GM12878 (cell line): ENCODE measurements around the gene JMJD6. TPM values are rescaled to one million over a fixed set of nuclear protein-coding genes. Genes with fewer than 3 reads are reported as not detected.

Source experiments
- ATAC-seq: fragments of 200-7000 bp; cut with Tn5 transposase; 3 replicates; pipeline ENCODE4 v1.9.1; 2020; ENCODE audit warnings: mild to moderate bottlenecking, moderate library complexity
- BruUV-seq: library from RNA; stranded (reverse); fragments of 400-500 nt; replicated peaks from 2 replicates; lab custom pipeline; 2021; lab: Mats Ljungman, UMichigan
- CTCF ChIA-PET: fragments of 300-600 bp; sonication (Branson Sonifier 250); formaldehyde crosslinking; extraction: SDS; loops from one replicate; lab custom pipeline; 2021; ENCODE audit warnings: inconsistent platforms; lab: Yijun Ruan, JAX
- POLR2A ChIA-PET: fragments of 350-600 bp; formaldehyde crosslinking; extraction: SDS; loops from one replicate; lab custom pipeline; 2021; ENCODE audit warnings: inconsistent platforms; lab: Charles Lee
- RAD21 ChIA-PET: fragments of 300-600 bp; sonication (Branson Sonifier 250); formaldehyde crosslinking; loops from one replicate; lab custom pipeline; 2023; ENCODE audit warnings: antibody characterized with exemption; ENCODE audit not compliant: unreplicated experiment; lab: Charles Lee
- SMC1A ChIA-PET: fragments of 300-600 bp; sonication (Branson Sonifier 250); formaldehyde crosslinking; loops from one replicate; lab custom pipeline; 2023; ENCODE audit not compliant: unreplicated experiment, uncharacterized antibody; lab: Charles Lee
- DNase-seq: peaks from one replicate; pipeline ENCODE4 v3.0.0-alpha.2; 2011; ENCODE audit warnings: low read depth, low spot score
- FAIRE-seq: peaks from 3 replicates; lab custom pipeline; 2011; peaks lifted over from hg19 to GRCh38; lab: Jason Lieb, UNC
- H2AFZ ChIP-seq: 2 replicates; pipeline ENCODE4 v1.6.0; 2011; ENCODE audit warnings: low read depth, low read length, control low read depth; ENCODE audit not compliant: control insufficient read depth
- H3K27ac ChIP-seq: 2 replicates; pipeline ENCODE4 v1.5.1; 2011; ENCODE audit warnings: control low read depth; ENCODE audit not compliant: control insufficient read depth, insufficient read depth
- H3K27me3 ChIP-seq, 2 experiments: replicated peaks in 1 of 2; 2 replicates each; pipeline versions ENCODE4 v1.6.0 to v1.6.1; 2011; ENCODE audit warnings: low read length in 1 of 2; ENCODE audit not compliant: control insufficient read depth in 2 of 2, insufficient read depth in 2 of 2
- H3K36me3 ChIP-seq, 2 experiments: 2 replicates each; pipeline ENCODE4 v1.5.1; 2011; ENCODE audit warnings: low read length in 1 of 2; ENCODE audit not compliant: control insufficient read depth in 2 of 2, insufficient read depth in 2 of 2
- H3K4me1 ChIP-seq: 2 replicates; pipeline ENCODE4 v1.6.1; 2011; ENCODE audit warnings: mild to moderate bottlenecking, low read length, moderate library complexity, mixed read lengths; ENCODE audit not compliant: control insufficient read depth, insufficient read depth
- H3K4me2 ChIP-seq: 2 replicates; pipeline ENCODE4 v1.6.0; 2011; ENCODE audit warnings: control low read depth; ENCODE audit not compliant: control insufficient read depth, insufficient read depth
- H3K4me3 ChIP-seq: fragments of 200-600 bp; sonication (generic); 2 replicates; pipeline ENCODE4 v1.5.1; 2016
- H3K79me2 ChIP-seq: 2 replicates; pipeline ENCODE4 v1.6.0; 2011; ENCODE audit warnings: low read length; ENCODE audit not compliant: control insufficient read depth, insufficient read depth
- H3K9ac ChIP-seq: 2 replicates; pipeline ENCODE4 v1.8.0; 2011; ENCODE audit warnings: low read length, control low read depth, mixed read lengths; ENCODE audit not compliant: control insufficient read depth, insufficient read depth
- H3K9me3 ChIP-seq: replicated peaks from 3 replicates; pipeline ENCODE4 v1.5.1; 2011; ENCODE audit warnings: mild to moderate bottlenecking, low read length; ENCODE audit not compliant: control insufficient read depth, insufficient read depth
- H4K20me1 ChIP-seq: 2 replicates; pipeline ENCODE4 v1.6.0; 2011; ENCODE audit not compliant: control insufficient read depth, insufficient read depth
- BHLHE40 ChIP-seq, 2 experiments: fragments of 450-650 bp in 1 of 2; IDR thresholded peaks; 2 replicates each; pipeline ENCODE4 v1.6.1; 2011 to 2017; ENCODE audit warnings: low read depth in 2 of 2, borderline replicate concordance in 1 of 2, improper control_type of control experiment in 1 of 2, low read length in 1 of 2, mild to moderate bottlenecking in 1 of 2
- DPF2 ChIP-seq: fragments of 450-650 bp; IDR thresholded peaks from 2 replicates; pipeline ENCODE4 v1.6.1; 2017; ENCODE audit warnings: mild to moderate bottlenecking
- FOXM1 ChIP-seq: IDR thresholded peaks from 2 replicates; pipeline ENCODE4 v1.6.1; 2012; ENCODE audit warnings: low read depth, mild to moderate bottlenecking, inconsistent platforms, low read length, moderate library complexity
- MTA3 ChIP-seq: IDR thresholded peaks from 2 replicates; pipeline ENCODE4 v1.6.1; 2012; ENCODE audit warnings: low read length, inconsistent platforms, borderline replicate concordance
- MYC ChIP-seq: IDR thresholded peaks from 2 replicates; pipeline ENCODE4 v1.6.1; 2011; ENCODE audit warnings: mild to moderate bottlenecking, low read length, moderate library complexity, inconsistent platforms; ENCODE audit not compliant: insufficient read depth, insufficient replicate concordance, insufficient read length, severe bottlenecking
- NFYA ChIP-seq: IDR thresholded peaks from 2 replicates; pipeline ENCODE4 v1.6.1; 2011; ENCODE audit warnings: low read depth, mild to moderate bottlenecking, low read length, improper control_type of control experiment, borderline replicate concordance
- PAX5 ChIP-seq: IDR thresholded peaks from 2 replicates; pipeline ENCODE4 v1.6.1; 2011; ENCODE audit warnings: low read depth, low read length, borderline replicate concordance
- POLR2AphosphoS2 ChIP-seq: IDR thresholded peaks from 2 replicates; pipeline ENCODE4 v1.6.1; 2011; ENCODE audit warnings: low read depth, mild to moderate bottlenecking, low read length, improper control_type of control experiment, moderate library complexity
- RAD21 ChIP-seq: IDR thresholded peaks from 2 replicates; pipeline ENCODE4 v1.6.1; 2011; ENCODE audit warnings: mild to moderate bottlenecking, low read depth, low read length, moderate library complexity; ENCODE audit not compliant: insufficient read depth
- SRF ChIP-seq, 2 experiments: IDR thresholded peaks; 2 replicates each; pipeline ENCODE4 v1.6.1; 2011; ENCODE audit warnings: low read depth in 2 of 2, low read length in 2 of 2, mild to moderate bottlenecking in 1 of 2, moderate library complexity in 1 of 2
- STAT1 ChIP-seq: fragments of 450-650 bp; conservative IDR thresholded peaks from 2 replicates; pipeline ENCODE4 v1.6.1; 2014; ENCODE audit warnings: antibody characterized with exemption, mild to moderate bottlenecking
- WGBS: methylation state at CpG from one replicate; pipeline ENCODE4 v1.1.6; 2016; ENCODE audit warnings: low lambda C conversion rate; ENCODE audit not compliant: insufficient replicate concordance, insufficient coverage; ENCODE audit errors: missing lambda C conversion rate; 5-methylcytosine and 5-hydroxymethylcytosine counted together
- in situ Hi-C: fragments of 300-500 bp; cut with MboI; formaldehyde crosslinking; loops from 9 replicates; pipeline ENCODE4 v1.14.3; 2018; ENCODE audit warnings: mixed read lengths
- intact Hi-C: fragments of 100-400 bp; cut with micrococcal nuclease; formaldehyde crosslinking; loops from one replicate; pipeline ENCODE4 v1.14.2; 2022; ENCODE audit not compliant: unreplicated experiment
- polyA plus RNA-seq, 11 experiments: library from polyadenylated mRNA; depleted of rRNA in 4 of 11; unstranded in 6 of 11; stranded (reverse) in 5 of 11; fragments of >200 nt; fragmentation: Nextera tagmentation in 4 of 11; fragmentation: Illumina TruSeq in 1 of 11; extraction: Ambion mirVana in 4 of 11; extraction: Trizol in 1 of 11; gene quantifications; 1 replicate in 1 of 11; 2 replicates in 10 of 11; pipeline versions ENCODE4 v1.2.1 to v1.2.3, GENCODE V29; 2011 to 2016; ENCODE audit warnings: inconsistent platforms in 2 of 11, missing spikeins in 2 of 11, low read depth in 1 of 11
- total RNA-seq, 4 experiments: library from RNA; depleted of rRNA in 3 of 4; stranded (reverse); fragments of >200 nt in 3 of 4; fragmentation: Illumina TruSeq in 1 of 4; extraction: Trizol in 1 of 4; gene quantifications; 2 replicates each; pipeline versions ENCODE4 v1.2.1 to v1.2.3, GENCODE V29; 2013 to 2021
- TF ChIP-seq, protein P1 (sequence below): IDR thresholded peaks from 2 replicates; pipeline ENCODE4 v1.6.1; 2012; ENCODE audit warnings: low read depth, low read length, improper control_type of control experiment
- TF ChIP-seq, protein P2 (sequence below): fragments of 450-650 bp; IDR thresholded peaks from 2 replicates; pipeline ENCODE4 v1.6.1; 2017; ENCODE audit warnings: borderline replicate concordance
- TF ChIP-seq, protein P3 (sequence below): fragments of 450-650 bp; IDR thresholded peaks from 2 replicates; pipeline ENCODE4 v1.6.1; 2016; ENCODE audit warnings: mild to moderate bottlenecking
- TF ChIP-seq, protein P4 (sequence below): IDR thresholded peaks from 2 replicates; pipeline ENCODE4 v1.6.1; 2011; ENCODE audit warnings: low read depth, mild to moderate bottlenecking, low read length, moderate library complexity, borderline replicate concordance; ENCODE audit errors: extremely low read depth
- TF ChIP-seq, protein P5 (sequence below): IDR thresholded peaks from 2 replicates; pipeline ENCODE4 v1.6.1; 2011; ENCODE audit warnings: mild to moderate bottlenecking, low read depth, low read length, moderate library complexity; ENCODE audit not compliant: insufficient replicate concordance

Gene JMJD6
- total and polyA plus RNA-seq, 10 of the 15 experiments (the other 5 are each of a cell fraction or from before 2014, with no cell fraction given): 1.2 to 36.0 (median 22.2) TPM

DNA sequence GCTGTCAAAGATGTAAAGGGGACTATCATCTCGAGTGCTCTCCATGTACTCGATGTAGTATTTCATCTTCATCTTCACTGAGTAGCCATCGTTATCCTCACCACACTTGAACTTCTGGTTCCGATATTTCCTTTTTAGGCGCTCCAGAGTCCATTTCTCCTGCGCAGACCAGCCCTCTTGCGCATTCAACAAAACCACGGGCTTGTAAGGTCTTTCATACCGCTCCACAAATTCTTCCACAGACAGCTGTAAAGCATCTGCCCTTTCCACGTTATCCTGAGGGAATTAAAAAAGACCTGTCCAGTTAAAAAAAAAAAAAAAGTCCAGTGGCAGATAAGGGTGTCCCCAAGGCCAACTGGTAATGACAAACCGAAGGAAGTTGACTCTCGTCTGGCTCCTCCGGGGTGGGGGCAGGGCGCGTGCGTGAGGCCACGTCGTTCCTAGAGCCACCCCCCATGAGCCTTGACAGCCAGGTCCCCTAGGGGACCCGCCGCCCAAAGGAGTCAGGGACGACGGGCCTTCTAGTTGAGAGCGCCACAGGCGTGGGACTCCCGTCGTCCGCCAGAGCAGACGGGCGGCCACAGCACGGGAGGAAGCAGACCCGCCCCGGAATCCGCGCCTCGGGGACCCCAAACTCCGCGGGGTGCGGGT lies 701 bp downstream of the JMJD6 start (continued):
- TF ChIP-seq, protein P1, sequence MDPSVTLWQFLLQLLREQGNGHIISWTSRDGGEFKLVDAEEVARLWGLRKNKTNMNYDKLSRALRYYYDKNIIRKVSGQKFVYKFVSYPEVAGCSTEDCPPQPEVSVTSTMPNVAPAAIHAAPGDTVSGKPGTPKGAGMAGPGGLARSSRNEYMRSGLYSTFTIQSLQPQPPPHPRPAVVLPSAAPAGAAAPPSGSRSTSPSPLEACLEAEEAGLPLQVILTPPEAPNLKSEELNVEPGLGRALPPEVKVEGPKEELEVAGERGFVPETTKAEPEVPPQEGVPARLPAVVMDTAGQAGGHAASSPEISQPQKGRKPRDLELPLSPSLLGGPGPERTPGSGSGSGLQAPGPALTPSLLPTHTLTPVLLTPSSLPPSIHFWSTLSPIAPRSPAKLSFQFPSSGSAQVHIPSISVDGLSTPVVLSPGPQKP: 0 out of 2 replicates have a peak, but pooled peaks have one; percentile 26
- TF ChIP-seq FOXM1 (no peak), SRF (IDR thresholded peaks at IDR 0.05; ENCODE audit: low read depth in 2 of 2, low read length in 2 of 2) (peak; percentile 30 to 43; a peak in 2 of 4 replicates), DPF2 (0 out of 2 replicates have a peak, but pooled peaks have one; percentile 75), BHLHE40 (IDR thresholded peaks at IDR 0.05; ENCODE audit: borderline replicate concordance in 1 of 2, low read depth in 2 of 2, low read length in 1 of 2) (peak; percentile 49 to 57; a peak in 3 of 4 replicates), STAT1 (no peak), POLR2AphosphoS2 (peak; percentile 51; the same call in 1 of the 2 replicates)

DNA sequence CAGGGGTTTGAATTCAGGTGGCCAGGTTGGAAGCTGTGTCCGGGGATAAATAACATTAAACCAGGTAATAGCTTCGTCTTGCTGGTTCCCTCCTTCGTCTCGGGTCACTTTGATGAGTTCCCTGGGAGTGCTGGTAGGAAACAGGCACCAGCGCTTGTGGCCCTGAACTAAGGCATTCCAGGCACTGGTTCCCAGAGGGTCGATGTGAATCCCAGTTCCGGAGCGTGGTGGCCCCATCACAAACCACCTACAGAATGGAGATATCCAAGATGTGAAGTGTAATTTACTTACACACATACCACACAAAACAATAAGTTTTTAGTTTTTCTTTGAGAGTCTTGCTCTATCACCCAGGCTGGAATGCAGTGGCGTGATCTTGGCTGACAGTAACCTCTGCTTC lies 2.6 kb downstream of the JMJD6 start:
- POLR2A ChIA-PET: no interaction called here
- H3K4me3 ChIP-seq: no peak overlapping the region
- CTCF ChIA-PET: interaction anchor here (1.4 to 7.2 kb wide), 3 partner anchors 9 to 43 kb away, joined by 6 to 65 read pairs (median 6); no protein-coding TSS in a partner anchor
- no peaks in the 10 kb centered on the region for H4K20me1 ChIP-seq
- no peak overlapping the region for H3K9ac ChIP-seq
- in situ Hi-C loops (no loop called here), intact Hi-C loops (no loop called here)
- H3K36me3 ChIP-seq: peaks cover 7 to 24% of the 10 kb centered on the region in 2 experiments
- peaks cover 51% of the 10 kb centered on the region for H3K79me2 ChIP-seq
- RAD21 ChIA-PET: no interaction called here
- SMC1A ChIA-PET: no interaction called here
- no peaks in the 10 kb centered on the region for H3K4me1 ChIP-seq
- DNase-seq (no peak), ATAC-seq (no peak), FAIRE-seq (no peak)
- no peak overlapping the region for H3K27ac ChIP-seq
- H3K9me3 ChIP-seq: no peaks in the 10 kb centered on the region
- WGBS: 97% methylated on average over 9 of the region's 9 CpGs
- no peaks in the 10 kb centered on the region for H3K27me3 ChIP-seq
- H3K4me2 ChIP-seq: 0 out of 2 replicates have a peak overlapping the region, but pooled peaks have one; percentile 7
- BruUV-seq: TSS peak; percentile 25
- no peak overlapping the region for H2AFZ ChIP-seq
- TF ChIP-seq, protein P2, sequence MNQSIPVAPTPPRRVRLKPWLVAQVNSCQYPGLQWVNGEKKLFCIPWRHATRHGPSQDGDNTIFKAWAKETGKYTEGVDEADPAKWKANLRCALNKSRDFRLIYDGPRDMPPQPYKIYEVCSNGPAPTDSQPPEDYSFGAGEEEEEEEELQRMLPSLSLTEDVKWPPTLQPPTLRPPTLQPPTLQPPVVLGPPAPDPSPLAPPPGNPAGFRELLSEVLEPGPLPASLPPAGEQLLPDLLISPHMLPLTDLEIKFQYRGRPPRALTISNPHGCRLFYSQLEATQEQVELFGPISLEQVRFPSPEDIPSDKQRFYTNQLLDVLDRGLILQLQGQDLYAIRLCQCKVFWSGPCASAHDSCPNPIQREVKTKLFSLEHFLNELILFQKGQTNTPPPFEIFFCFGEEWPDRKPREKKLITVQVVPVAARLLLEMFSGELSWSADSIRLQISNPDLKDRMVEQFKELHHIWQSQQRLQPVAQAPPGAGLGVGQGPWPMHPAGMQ: no peak
- TF ChIP-seq MTA3 (no peak), NFYA (no peak), FOXM1 (no peak), PAX5 (no peak), MYC (no peak), RAD21 (no peak)
- TF ChIP-seq, protein P3, sequence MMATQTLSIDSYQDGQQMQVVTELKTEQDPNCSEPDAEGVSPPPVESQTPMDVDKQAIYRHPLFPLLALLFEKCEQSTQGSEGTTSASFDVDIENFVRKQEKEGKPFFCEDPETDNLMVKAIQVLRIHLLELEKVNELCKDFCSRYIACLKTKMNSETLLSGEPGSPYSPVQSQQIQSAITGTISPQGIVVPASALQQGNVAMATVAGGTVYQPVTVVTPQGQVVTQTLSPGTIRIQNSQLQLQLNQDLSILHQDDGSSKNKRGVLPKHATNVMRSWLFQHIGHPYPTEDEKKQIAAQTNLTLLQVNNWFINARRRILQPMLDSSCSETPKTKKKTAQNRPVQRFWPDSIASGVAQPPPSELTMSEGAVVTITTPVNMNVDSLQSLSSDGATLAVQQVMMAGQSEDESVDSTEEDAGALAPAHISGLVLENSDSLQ: no peak
- TF ChIP-seq, protein P4, sequence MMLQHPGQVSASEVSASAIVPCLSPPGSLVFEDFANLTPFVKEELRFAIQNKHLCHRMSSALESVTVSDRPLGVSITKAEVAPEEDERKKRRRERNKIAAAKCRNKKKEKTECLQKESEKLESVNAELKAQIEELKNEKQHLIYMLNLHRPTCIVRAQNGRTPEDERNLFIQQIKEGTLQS: no peak
- TF ChIP-seq, protein P5, sequence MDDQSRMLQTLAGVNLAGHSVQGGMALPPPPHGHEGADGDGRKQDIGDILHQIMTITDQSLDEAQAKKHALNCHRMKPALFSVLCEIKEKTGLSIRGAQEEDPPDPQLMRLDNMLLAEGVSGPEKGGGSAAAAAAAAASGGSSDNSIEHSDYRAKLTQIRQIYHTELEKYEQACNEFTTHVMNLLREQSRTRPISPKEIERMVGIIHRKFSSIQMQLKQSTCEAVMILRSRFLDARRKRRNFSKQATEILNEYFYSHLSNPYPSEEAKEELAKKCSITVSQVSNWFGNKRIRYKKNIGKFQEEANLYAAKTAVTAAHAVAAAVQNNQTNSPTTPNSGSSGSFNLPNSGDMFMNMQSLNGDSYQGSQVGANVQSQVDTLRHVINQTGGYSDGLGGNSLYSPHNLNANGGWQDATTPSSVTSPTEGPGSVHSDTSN: no peak
